ENCODE results near the gene COA7. TPM values are rescaled to one million over a fixed set of nuclear protein-coding genes. Genes with fewer than 3 reads are reported as not detected.

COA7 gene
- total RNA-seq, 1 donor from 2014 or later: 14.8 TPM

GRCh38 chr1:52636721-52637695 lies 61.1 kb downstream of the COA7 start:
- no peak overlapping the region for H3K4me3 ChIP-seq (ENCODE audit: low read depth, low read length)
- no peak for DNase-seq (ENCODE audit: low read depth)
- TF ChIP-seq CTCF (conservative IDR thresholded peaks at IDR 0.05; ENCODE audit: low read depth, low read length): no peak

GRCh38 chr1:52635321-52636089 lies 62.6 kb downstream of the COA7 start:
- no peak for TF ChIP-seq CTCF (conservative IDR thresholded peaks at IDR 0.05; ENCODE audit: low read depth, low read length)
- no peak for DNase-seq (ENCODE audit: low read depth)
- no peak overlapping the region for H3K4me3 ChIP-seq (ENCODE audit: low read depth, low read length)

Other genes with a start within 250 kb of the COA7 start
- gene TUT4, start 145.3 kb downstream of the COA7 start, total RNA-seq: 17.5 and 18.7 TPM in 2 replicates
- 35.1 and 39.8 TPM in 2 replicates for gene GPX7, start 96.0 kb downstream of the COA7 start, total RNA-seq
- gene SHISAL2A, start 65.2 kb downstream of the COA7 start, total RNA-seq: 0.17 TPM in 1 of 2 replicates, not detected in the other
- gene ZYG11B, start 28.1 kb upstream of the COA7 start, total RNA-seq: 17.9 and 21.8 TPM in 2 replicates
- 0.86 and 3.3 TPM in 2 replicates for gene ZYG11A, start 144.4 kb upstream of the COA7 start, total RNA-seq
- gene ECHDC2, start 223.4 kb upstream of the COA7 start, total RNA-seq: 23.2 and 47.7 TPM in 2 replicates
- gene SCP2, start 228.9 kb upstream of the COA7 start, total RNA-seq: 68.7 and 110 TPM in 2 replicates

Data from epithelial cell of proximal tubule (primary cell).